Endothelial cell of umbilical vein (primary cell): ENCODE measurements around the gene ABCG4. TPM values are rescaled to one million over a fixed set of nuclear protein-coding genes. Genes with fewer than 3 reads are reported as not detected.

ENCODE experiments used
- BruUV-seq: library from RNA; stranded (reverse); fragments of 400-500 nt; replicated peaks from 2 replicates; lab custom pipeline; 2021; lab: Mats Ljungman, UMichigan
- CTCF ChIA-PET: fragments of 300-600, 350-600 bp; sonication (Branson Sonifier 250); formaldehyde crosslinking; loops from one replicate; lab custom pipeline; 2021; ENCODE audit warnings: antibody characterized with exemption, inconsistent platforms; lab: Charles Lee
- POLR2A ChIA-PET: fragments of 300-600, 350-600 bp; sonication (Branson Sonifier 250); formaldehyde crosslinking; loops from one replicate; lab custom pipeline; 2021; ENCODE audit warnings: antibody characterized with exemption, inconsistent platforms; lab: Charles Lee
- DNase-seq: peaks from one replicate; pipeline ENCODE4 v3.0.0-alpha.2; 2011; ENCODE audit warnings: low read depth, low spot score
- FAIRE-seq: peaks from 2 replicates; lab custom pipeline; 2011; peaks lifted over from hg19 to GRCh38; lab: Jason Lieb, UNC
- H2AFZ ChIP-seq: 2 replicates; pipeline ENCODE4 v1.6.0; 2012; ENCODE audit warnings: low read depth, low read length, control low read depth, inconsistent platforms
- H3K27ac ChIP-seq: 2 replicates; pipeline ENCODE4 v1.5.1; 2011; ENCODE audit warnings: low read depth, mild to moderate bottlenecking, control low read depth, low read length, moderate library complexity; ENCODE audit not compliant: insufficient read depth
- H3K27me3 ChIP-seq, 2 experiments: 2 replicates each; pipeline versions ENCODE4 v1.6.0 to v1.6.1; 2011; ENCODE audit warnings: low read length in 2 of 2, mixed read lengths in 1 of 2; ENCODE audit not compliant: control insufficient read depth in 2 of 2, insufficient read depth in 2 of 2
- H3K36me3 ChIP-seq, 2 experiments: 2 replicates in 1 of 2; 3 replicates in 1 of 2; pipeline ENCODE4 v1.5.1; 2011; ENCODE audit warnings: low read length in 2 of 2, mild to moderate bottlenecking in 1 of 2, moderate library complexity in 1 of 2; ENCODE audit not compliant: control insufficient read depth in 2 of 2, insufficient read depth in 2 of 2; ENCODE audit errors: extremely low read depth in 1 of 2
- H3K4me1 ChIP-seq: 3 replicates; pipeline ENCODE4 v1.5.1; 2011; ENCODE audit warnings: mild to moderate bottlenecking, low read length; ENCODE audit not compliant: control insufficient read depth, insufficient read depth; ENCODE audit errors: extremely low read depth
- H3K4me2 ChIP-seq: 2 replicates; pipeline ENCODE4 v1.6.1; 2011; ENCODE audit warnings: low read length, control low read depth, mixed read lengths; ENCODE audit not compliant: insufficient read depth
- H3K4me3 ChIP-seq, 3 experiments: fragments of 200-600 bp in 1 of 3; sonication (generic), shearing (Covaris generic) in 1 of 3; replicated peaks in 1 of 3; 2 replicates each; pipeline ENCODE4 v1.5.1; 2011 to 2016; ENCODE audit warnings: control low read depth in 3 of 3, low read length in 3 of 3, mild to moderate bottlenecking in 2 of 3, inconsistent platforms in 1 of 3, low read depth in 1 of 3, moderate library complexity in 1 of 3; ENCODE audit not compliant: insufficient read depth in 1 of 3
- H3K79me2 ChIP-seq: 2 replicates; pipeline ENCODE4 v1.6.0; 2012; ENCODE audit warnings: low read length, inconsistent platforms; ENCODE audit not compliant: control insufficient read depth, insufficient read depth
- H3K9ac ChIP-seq: replicated peaks from 2 replicates; pipeline ENCODE3; 2011; ENCODE audit warnings: low read length, control low read depth; ENCODE audit not compliant: insufficient read depth; ENCODE audit errors: extremely low read depth
- H3K9me1 ChIP-seq: replicated peaks from 3 replicates; pipeline ENCODE4 v1.6.0; 2011; ENCODE audit warnings: mild to moderate bottlenecking, low read length; ENCODE audit not compliant: control insufficient read depth, insufficient read depth; ENCODE audit errors: extremely low read depth
- H3K9me3 ChIP-seq: replicated peaks from 2 replicates; pipeline ENCODE4 v1.5.1; 2012; ENCODE audit warnings: low read length, inconsistent platforms; ENCODE audit not compliant: control insufficient read depth, insufficient read depth
- H4K20me1 ChIP-seq: replicated peaks from 2 replicates; pipeline ENCODE3; 2011; ENCODE audit warnings: mild to moderate bottlenecking, low read length; ENCODE audit not compliant: control insufficient read depth, insufficient read depth; ENCODE audit errors: extremely low read depth
- POLR2AphosphoS5 ChIP-seq: IDR thresholded peaks from 2 replicates; pipeline ENCODE4 v1.6.1; 2012; ENCODE audit warnings: low read depth, mild to moderate bottlenecking, control low read depth, low read length, moderate library complexity; ENCODE audit not compliant: insufficient read depth
- dilution Hi-C: fragments of 300-500 bp; cut with MboI; formaldehyde crosslinking; loops from one replicate; pipeline ENCODE4 v1.15.0; 2019; ENCODE audit warnings: low sequenced_read_pairs; ENCODE audit not compliant: extremely low pct_ligation_motif_present
- intact Hi-C: fragments of 100-400 bp; cut with micrococcal nuclease; formaldehyde crosslinking; loops from one replicate; pipeline ENCODE4 v1.10.0; 2022
- polyA plus RNA-seq, 4 experiments: library from polyadenylated mRNA; depleted of rRNA in 3 of 4; stranded (reverse) in 3 of 4; unstranded in 1 of 4; fragments of >200 nt; gene quantifications; 2 replicates each; pipeline versions ENCODE4 v1.2.1 to v1.2.3, GENCODE V29; 2011 to 2012; ENCODE audit warnings: missing spikeins in 1 of 4
- total RNA-seq: library from RNA; stranded (reverse); gene quantifications from 2 replicates; pipeline ENCODE4 v1.2.3, GENCODE V29; 2021
- TF ChIP-seq, protein P1 (sequence below), 2 donors: IDR thresholded peaks; 1 replicate in 1 of 2; 2 replicates in 1 of 2; pipeline ENCODE4 v1.5.1; 2011; ENCODE audit warnings: low read length in 2 of 2, mild to moderate bottlenecking in 2 of 2, moderate library complexity in 2 of 2, control low read depth in 1 of 2, inconsistent platforms in 1 of 2, low read depth in 1 of 2; ENCODE audit not compliant: insufficient read depth in 1 of 2; ENCODE audit errors: extremely low read depth in 1 of 2

Gene ABCG4
- total and polyA plus RNA-seq, 2 donors (not counting 3 experiments of a cell fraction or from before 2014, with no cell fraction given) = 1.0 to 1.7 TPM

DNA sequence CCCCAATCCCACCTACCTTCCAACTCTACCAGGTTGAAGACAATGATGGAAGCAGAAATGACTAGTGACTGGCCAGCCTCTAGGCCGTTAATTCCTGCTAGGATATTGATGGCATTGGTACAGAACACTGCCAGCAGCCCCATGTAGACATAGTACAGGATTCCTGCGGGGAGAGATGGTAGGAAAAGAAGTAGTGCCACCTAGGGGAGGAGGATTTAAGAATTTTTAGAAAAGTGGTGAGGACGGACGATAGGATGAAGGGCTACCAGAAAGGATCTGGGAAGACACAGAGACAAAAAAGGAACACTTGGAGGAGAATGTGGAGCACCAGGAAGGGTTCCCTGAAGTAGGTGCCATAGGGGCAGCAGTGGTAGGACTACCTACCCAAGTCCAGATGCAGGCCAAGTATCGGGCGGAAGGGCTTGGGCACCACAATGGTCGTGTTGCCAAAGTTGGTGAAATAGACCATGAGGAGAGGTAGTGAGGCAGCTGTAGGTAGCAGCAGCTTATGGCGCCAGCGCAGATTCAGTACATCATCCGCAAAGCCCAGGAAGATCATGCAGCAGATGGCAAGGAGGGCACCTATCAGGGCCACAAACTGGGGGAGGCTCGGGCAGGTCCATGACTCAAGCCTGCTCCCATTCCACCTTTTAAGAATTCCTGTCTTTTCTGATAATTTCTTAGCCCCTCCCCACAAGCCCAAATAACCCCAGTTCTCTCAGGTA, 48.4 kb upstream of the ABCG4 start:
- intact Hi-C loops = loop anchor here (2.0 kb wide), 1 partner anchor 44 kb away; no protein-coding TSS in a partner anchor
- peak; percentile 50 for DNase-seq
- Histone ChIP-seq H2AFZ (no peak overlapping the region), H3K9me1 (no peaks in the 10 kb centered on the region), H3K27ac (no peak overlapping the region), H3K36me3 (peaks cover 7 to 19% of the 10 kb centered on the region in 2 experiments), H3K9me3 (no peaks in the 10 kb centered on the region), H3K4me2 (peak overlapping the region; percentile 91), H3K27me3 (no peaks in the 10 kb centered on the region), H3K4me3 (peak overlapping the region; percentile 81 to 97 (median 86)), H4K20me1 (no peaks in the 10 kb centered on the region), H3K4me1 (peaks cover 23% of the 10 kb centered on the region), H3K9ac (peak overlapping the region; percentile 89), H3K79me2 (peaks cover 15% of the 10 kb centered on the region)
- TF ChIP-seq, protein P1, sequence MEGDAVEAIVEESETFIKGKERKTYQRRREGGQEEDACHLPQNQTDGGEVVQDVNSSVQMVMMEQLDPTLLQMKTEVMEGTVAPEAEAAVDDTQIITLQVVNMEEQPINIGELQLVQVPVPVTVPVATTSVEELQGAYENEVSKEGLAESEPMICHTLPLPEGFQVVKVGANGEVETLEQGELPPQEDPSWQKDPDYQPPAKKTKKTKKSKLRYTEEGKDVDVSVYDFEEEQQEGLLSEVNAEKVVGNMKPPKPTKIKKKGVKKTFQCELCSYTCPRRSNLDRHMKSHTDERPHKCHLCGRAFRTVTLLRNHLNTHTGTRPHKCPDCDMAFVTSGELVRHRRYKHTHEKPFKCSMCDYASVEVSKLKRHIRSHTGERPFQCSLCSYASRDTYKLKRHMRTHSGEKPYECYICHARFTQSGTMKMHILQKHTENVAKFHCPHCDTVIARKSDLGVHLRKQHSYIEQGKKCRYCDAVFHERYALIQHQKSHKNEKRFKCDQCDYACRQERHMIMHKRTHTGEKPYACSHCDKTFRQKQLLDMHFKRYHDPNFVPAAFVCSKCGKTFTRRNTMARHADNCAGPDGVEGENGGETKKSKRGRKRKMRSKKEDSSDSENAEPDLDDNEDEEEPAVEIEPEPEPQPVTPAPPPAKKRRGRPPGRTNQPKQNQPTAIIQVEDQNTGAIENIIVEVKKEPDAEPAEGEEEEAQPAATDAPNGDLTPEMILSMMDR (IDR thresholded peaks at IDR 0.05; ENCODE audit: extremely low read depth in 1 of 2, insufficient read depth in 1 of 2, low read depth in 1 of 2, low read length in 2 of 2) = peak in 1 of 2 donors; percentile 48
- TF ChIP-seq POLR2AphosphoS5 = no peak
- dilution Hi-C loops = no loop called here
- no TSS peak for BruUV-seq
- ChIA-PET CTCF (no interaction called here), POLR2A (no interaction called here)
- peak; percentile 64 for FAIRE-seq
